B cell (primary cell): Measurements from ENCODE around the gene GC. TPM values are rescaled to one million over a fixed set of nuclear protein-coding genes. Genes with fewer than 3 reads are reported as not detected.
"Not testable (repeated sequence)": the region's sequence is repeated elsewhere in the genome, so short reads cannot be mapped to it uniquely, and the experiment has no call there.

Experiments used
- ATAC-seq: fragments of 200-7000 bp; cut with Tn5 transposase; one replicate; pipeline ENCODE4 v1.10.0; 2021; ENCODE audit warnings: low read depth, mild to moderate bottlenecking, moderate number of reproducible peaks, moderate library complexity
- CTCF ChIA-PET: fragments of 350-600 bp; sonication (Branson Sonifier 250); formaldehyde crosslinking; loops from one replicate; lab custom pipeline; 2021; ENCODE audit warnings: antibody characterized with exemption, inconsistent platforms; lab: Charles Lee
- POLR2A ChIA-PET: fragments of 350-600 bp; sonication (Branson Sonifier 250); formaldehyde crosslinking; loops from one replicate; lab custom pipeline; 2021; ENCODE audit warnings: antibody characterized with exemption; lab: Charles Lee
- DNase-seq: peaks from one replicate; pipeline ENCODE4 v3.0.0; 2013
- H2AFZ ChIP-seq: 2 replicates; pipeline ENCODE4 v1.6.1; 2012; ENCODE audit warnings: mild to moderate bottlenecking, low read depth, low read length; ENCODE audit not compliant: insufficient read depth, poor library complexity, severe bottlenecking
- H3K27ac ChIP-seq, 2 donors: 1 replicate in 1 of 2; 2 replicates in 1 of 2; pipeline ENCODE4 v1.5.1; 2012 to 2013; ENCODE audit warnings: low read length in 2 of 2, mild to moderate bottlenecking in 2 of 2, moderate library complexity in 1 of 2
- H3K27me3 ChIP-seq, 4 experiments: fragments of 200-600 bp in 1 of 4; sonication (generic) in 1 of 4; replicated peaks in 1 of 4; 1 replicate in 2 of 4; 2 replicates in 2 of 4; pipeline versions ENCODE4 v1.6.1 to v1.7.0; 2013 to 2016; ENCODE audit warnings: low read length in 3 of 4, mild to moderate bottlenecking in 2 of 4, mixed read lengths in 1 of 4, moderate library complexity in 1 of 4; ENCODE audit not compliant: insufficient read depth in 4 of 4, control insufficient read depth in 3 of 4; ENCODE audit errors: control extremely low read depth in 1 of 4
- H3K36me3 ChIP-seq, 2 experiments: replicated peaks in 1 of 2; 1 replicate in 1 of 2; 2 replicates in 1 of 2; pipeline versions ENCODE4 v1.6.1 to v1.7.1; 2013; ENCODE audit warnings: low read length in 1 of 2; ENCODE audit not compliant: insufficient read depth in 2 of 2, control insufficient read depth in 1 of 2; ENCODE audit errors: control extremely low read depth in 1 of 2, extremely low read depth in 1 of 2
- H3K4me1 ChIP-seq, 2 donors: fragments of 200-600 bp in 1 of 2; sonication (generic) in 1 of 2; 1 replicate in 1 of 2; 2 replicates in 1 of 2; pipeline versions ENCODE4 v1.5.1 to v1.6.1; 2013 to 2017; ENCODE audit warnings: low read length in 2 of 2; ENCODE audit not compliant: control insufficient read depth in 2 of 2, insufficient read depth in 2 of 2
- H3K4me2 ChIP-seq: replicated peaks from 2 replicates; pipeline ENCODE3; 2012; ENCODE audit warnings: mild to moderate bottlenecking, low read depth, low read length; ENCODE audit not compliant: poor library complexity, severe bottlenecking
- H3K4me3 ChIP-seq, 5 experiments: fragments of 200-600 bp in 1 of 5; sonication (generic) in 1 of 5; 1 replicate in 3 of 5; 2 replicates in 2 of 5; pipeline versions ENCODE4 v1.5.1 to v1.7.0; 2011 to 2016; ENCODE audit warnings: low read length in 4 of 5, mild to moderate bottlenecking in 4 of 5, low read depth in 2 of 5, control low read depth in 1 of 5, moderate library complexity in 1 of 5; ENCODE audit not compliant: insufficient read depth in 1 of 5; ENCODE audit errors: control extremely low read depth in 1 of 5, extremely low read depth in 1 of 5
- H3K79me2 ChIP-seq: fragments of 200-600 bp; sonication (generic); one replicate; pipeline ENCODE4 v1.6.0; 2016; ENCODE audit warnings: low read length; ENCODE audit not compliant: control insufficient read depth, insufficient read depth
- H3K9ac ChIP-seq: fragments of 200-600 bp; sonication (generic); 2 replicates; pipeline ENCODE4 v1.6.1; 2017; ENCODE audit warnings: mild to moderate bottlenecking, low read length, moderate library complexity
- H3K9me3 ChIP-seq, 3 donors: one replicate each; pipeline versions ENCODE4 v1.6.1 to v1.7.1; 2013; ENCODE audit warnings: low read length in 2 of 3; ENCODE audit not compliant: control insufficient read depth in 2 of 3, insufficient read depth in 1 of 3; ENCODE audit errors: control extremely low read depth in 1 of 3
- H4K20me1 ChIP-seq: 2 replicates; pipeline ENCODE4 v1.6.0; 2012; ENCODE audit warnings: mild to moderate bottlenecking, low read length; ENCODE audit not compliant: insufficient read depth, control insufficient read depth, poor library complexity, severe bottlenecking
- H3K27ac Mint-ChIP-seq: one replicate; pipeline ENCODE4 v1.8.0; 2021; ENCODE audit warnings: mixed read lengths
- H3K27me3 Mint-ChIP-seq: one replicate; pipeline ENCODE4 v1.8.0; 2021; ENCODE audit warnings: mixed read lengths
- H3K4me1 Mint-ChIP-seq: one replicate; pipeline ENCODE4 v1.8.0; 2021; ENCODE audit warnings: mixed read lengths
- H3K4me3 Mint-ChIP-seq: one replicate; pipeline ENCODE4 v1.8.0; 2021; ENCODE audit warnings: mixed read lengths
- H3K9me3 Mint-ChIP-seq: one replicate; pipeline ENCODE4 v1.8.0; 2022; ENCODE audit warnings: mixed read lengths; ENCODE audit not compliant: insufficient read depth
- EZH2 ChIP-seq: IDR thresholded peaks from 2 replicates; pipeline ENCODE4 v1.6.1; 2012; ENCODE audit warnings: borderline replicate concordance, low read depth, mild to moderate bottlenecking, moderate library complexity, low read length; ENCODE audit not compliant: insufficient read depth, poor library complexity, severe bottlenecking
- WGBS: methylation state at CpG from one replicate; pipeline ENCODE4 v1.1.5; 2013; ENCODE audit warnings: missing lambda C conversion rate; ENCODE audit not compliant: insufficient coverage; 5-methylcytosine and 5-hydroxymethylcytosine counted together
- intact Hi-C: fragments of 100-400 bp; cut with micrococcal nuclease; formaldehyde crosslinking; loops from one replicate; pipeline ENCODE4 v1.10.0; 2022
- polyA plus RNA-seq: library from polyadenylated mRNA; depleted of rRNA; stranded (reverse); fragments of >200 nt; gene quantifications from 2 replicates; pipeline ENCODE4 v1.2.3, GENCODE V29; 2012
- total RNA-seq, 2 donors: library from RNA; stranded (reverse); fragments of 120-200 nt in 1 of 2; gene quantifications; 1 replicate in 1 of 2; 2 replicates in 1 of 2; pipeline versions ENCODE4 v1.2.3 to v1.2.4, GENCODE V29; 2013 to 2022
- TF ChIP-seq, protein P1 (sequence below): fragments of 200-600 bp; IDR thresholded peaks from one replicate; pipeline ENCODE4 v1.8.0; 2022; ENCODE audit warnings: antibody characterized with exemption, mild to moderate bottlenecking

Gene GC
- total and polyA plus RNA-seq, 2 donors (not counting 1 experiment from before 2014, with no cell fraction given) = not detected

DNA sequence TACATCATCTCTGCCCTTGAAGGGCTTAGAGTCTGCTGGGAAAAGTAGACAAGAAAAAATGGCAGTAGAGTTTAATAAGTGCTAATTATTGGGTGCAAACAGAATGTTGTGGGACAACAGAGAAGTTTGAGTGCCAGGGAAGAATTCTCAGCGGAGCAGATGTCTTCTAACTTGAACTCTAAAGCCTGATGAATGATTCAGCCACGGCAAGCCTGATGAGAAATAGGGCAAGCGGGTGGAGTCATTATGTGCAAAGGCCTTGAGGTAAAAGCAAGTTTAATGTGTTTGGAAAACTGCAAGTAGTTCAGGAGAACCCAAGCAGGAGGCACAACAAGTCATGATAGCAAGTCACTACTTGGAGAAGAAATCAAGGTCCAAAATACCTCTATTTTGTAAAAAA is 37.5 kb downstream of the GC start:
- Mint-ChIP-seq H3K27me3 (peaks cover 4% of the 10 kb centered on the region), H3K4me3 (no peak overlapping the region), H3K27ac (no peak overlapping the region), H3K9me3 (no peaks in the 10 kb centered on the region), H3K4me1 (no peaks in the 10 kb centered on the region)
- Histone ChIP-seq H3K36me3 (no peaks in the 10 kb centered on the region), H2AFZ (no peak overlapping the region), H3K27me3 (no peaks in the 10 kb centered on the region), H3K4me2 (no peak overlapping the region), H3K4me1 (no peaks in the 10 kb centered on the region), H3K9me3 (peaks cover 0 to 3% (median 0%) of the 10 kb centered on the region in 3 donors), H3K27ac (no peak overlapping the region), H4K20me1 (no peaks in the 10 kb centered on the region), H3K9ac (no peak overlapping the region), H3K79me2 (no peaks in the 10 kb centered on the region), H3K4me3 (no peak overlapping the region)
- intact Hi-C loops = no loop called here
- ChIA-PET CTCF (no interaction called here), POLR2A (no interaction called here)
- ATAC-seq = no peak
- no peak for DNase-seq
- TF ChIP-seq EZH2 = no peak
- TF ChIP-seq, protein P1, sequence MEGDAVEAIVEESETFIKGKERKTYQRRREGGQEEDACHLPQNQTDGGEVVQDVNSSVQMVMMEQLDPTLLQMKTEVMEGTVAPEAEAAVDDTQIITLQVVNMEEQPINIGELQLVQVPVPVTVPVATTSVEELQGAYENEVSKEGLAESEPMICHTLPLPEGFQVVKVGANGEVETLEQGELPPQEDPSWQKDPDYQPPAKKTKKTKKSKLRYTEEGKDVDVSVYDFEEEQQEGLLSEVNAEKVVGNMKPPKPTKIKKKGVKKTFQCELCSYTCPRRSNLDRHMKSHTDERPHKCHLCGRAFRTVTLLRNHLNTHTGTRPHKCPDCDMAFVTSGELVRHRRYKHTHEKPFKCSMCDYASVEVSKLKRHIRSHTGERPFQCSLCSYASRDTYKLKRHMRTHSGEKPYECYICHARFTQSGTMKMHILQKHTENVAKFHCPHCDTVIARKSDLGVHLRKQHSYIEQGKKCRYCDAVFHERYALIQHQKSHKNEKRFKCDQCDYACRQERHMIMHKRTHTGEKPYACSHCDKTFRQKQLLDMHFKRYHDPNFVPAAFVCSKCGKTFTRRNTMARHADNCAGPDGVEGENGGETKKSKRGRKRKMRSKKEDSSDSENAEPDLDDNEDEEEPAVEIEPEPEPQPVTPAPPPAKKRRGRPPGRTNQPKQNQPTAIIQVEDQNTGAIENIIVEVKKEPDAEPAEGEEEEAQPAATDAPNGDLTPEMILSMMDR = no peak
- 95% methylated on average over 3 of the region's 3 CpGs for WGBS

DNA sequence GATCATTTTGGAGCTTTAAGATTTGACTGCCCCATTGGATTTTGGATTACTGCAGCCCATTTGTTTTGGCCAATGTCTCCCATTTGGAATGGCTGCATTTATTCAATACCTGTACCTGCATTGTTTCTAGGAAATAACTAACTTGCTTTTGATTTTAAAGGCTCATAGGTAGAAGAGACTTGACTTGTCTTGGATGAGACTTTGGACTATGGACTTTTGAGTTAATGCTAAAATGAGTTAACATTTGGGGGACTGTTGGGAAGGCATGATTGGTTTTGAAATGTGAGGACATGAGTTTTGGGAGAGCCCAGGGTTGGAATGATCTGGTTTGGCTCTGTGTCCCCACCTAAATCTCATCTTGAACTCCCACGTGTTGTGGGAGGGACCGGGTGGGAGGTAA is 45.1 kb downstream of the GC start:
- H3K9ac ChIP-seq, ATAC-seq, H3K4me2 ChIP-seq, H2AFZ ChIP-seq, H3K4me1 Mint-ChIP-seq, H3K27ac ChIP-seq, POLR2A ChIA-PET, H3K4me3 ChIP-seq, CTCF ChIA-PET, H3K36me3 ChIP-seq, H3K9me3 Mint-ChIP-seq, H3K79me2 ChIP-seq, DNase-seq, H3K9me3 ChIP-seq, H3K27ac Mint-ChIP-seq, H3K27me3 ChIP-seq, H4K20me1 ChIP-seq, H3K4me1 ChIP-seq, H3K4me3 Mint-ChIP-seq, intact Hi-C loops, H3K27me3 Mint-ChIP-seq: not testable (repeated sequence)
- 86% methylated on average over 2 of the region's 2 CpGs for WGBS
